GM19025 (cell line): Measurements from ENCODE around the gene UBE2J2.

ENCODE experiments used
- ATAC-seq: cut with Tn5 transposase; IDR thresholded peaks from one replicate; pipeline ENCODE4 v1.9.1; 2021; ENCODE audit warnings: mild to moderate bottlenecking, low read depth, moderate library complexity; ENCODE audit not compliant: unreplicated experiment

UBE2J2 gene

GRCh38 chr1:1216770-1217620 is 56.7 kb downstream of the UBE2J2 start:
- ATAC-seq: no peak

DNA sequence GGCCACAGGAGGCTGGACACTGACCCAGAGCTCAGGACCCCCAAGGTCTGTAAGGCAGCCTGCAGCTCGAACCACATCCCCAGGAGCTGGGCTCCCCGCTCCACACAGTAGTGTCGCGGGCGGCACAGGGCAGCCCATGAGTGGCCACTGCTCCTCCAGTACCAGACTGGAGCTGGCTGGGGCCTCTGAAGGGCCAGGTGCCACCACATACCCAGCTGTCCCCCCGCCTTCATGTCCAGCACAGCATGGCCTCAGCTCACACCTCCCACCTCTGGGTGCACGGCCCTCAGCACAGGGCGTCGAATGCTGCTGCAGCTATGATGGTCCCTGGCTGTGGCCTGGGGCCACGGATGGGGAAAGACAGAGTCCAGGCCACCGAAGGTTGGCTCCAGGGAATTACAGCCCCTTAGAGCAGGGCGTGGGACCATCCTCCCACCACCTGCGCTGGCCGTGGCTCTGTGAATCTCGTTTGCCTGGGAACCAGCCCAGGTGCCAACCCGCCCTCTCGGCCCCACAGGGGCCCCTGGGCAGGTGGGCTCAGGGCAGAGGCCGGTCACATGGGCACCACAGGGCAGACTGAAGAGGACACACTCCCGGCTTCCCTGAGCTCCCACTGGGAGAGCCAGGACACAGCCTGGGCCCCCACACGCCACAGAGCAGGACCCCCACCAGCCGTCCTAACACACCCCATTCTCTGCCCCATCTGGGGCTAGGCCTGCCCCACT is 57.6 kb downstream of the UBE2J2 start:
- ATAC-seq: no peak

GRCh38 chr1:1215080-1215676 is 58.5 kb downstream of the UBE2J2 start:
- no peak for ATAC-seq

- ATAC-seq: no peak
These were observed 60.0 kb downstream of the UBE2J2 start, which contains the start of gene TNFRSF4 for GRCh38 chr1:1213345-1214265. Gene TNFRSF4 (minus strand): TSS chr1:1214153. CDS start chr1:1214127, 26 bp downstream.

- ATAC-seq: no peak
These were observed 60.8 kb downstream of the UBE2J2 start for GRCh38 chr1:1212780-1213344.

- no peak for ATAC-seq
These were observed 61.9 kb downstream of the UBE2J2 start for GRCh38 chr1:1211541-1212441.

GRCh38 chr1:1210726-1211540 is 62.7 kb downstream of the UBE2J2 start:
- no peak for ATAC-seq

- ATAC-seq: no peak
These were observed 64.8 kb downstream of the UBE2J2 start for GRCh38 chr1:1208713-1209433.

DNA sequence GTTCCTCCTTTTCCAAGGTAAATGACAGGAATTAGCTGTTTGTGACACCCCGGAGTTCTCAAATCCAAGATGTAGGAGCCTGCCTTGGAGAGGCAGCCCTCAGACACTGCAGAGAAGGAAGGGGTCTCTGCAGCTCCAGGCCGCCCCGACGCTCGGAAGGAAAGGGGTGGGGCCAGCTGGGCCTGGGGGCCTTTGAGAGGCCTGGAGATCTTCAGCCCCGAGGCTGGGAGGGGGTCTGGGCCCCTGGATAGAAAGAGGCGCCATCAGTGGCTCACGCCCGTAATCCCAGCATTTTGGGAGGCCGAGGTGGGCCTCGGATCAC is 66.1 kb downstream of the UBE2J2 start:
- no peak for ATAC-seq

DNA sequence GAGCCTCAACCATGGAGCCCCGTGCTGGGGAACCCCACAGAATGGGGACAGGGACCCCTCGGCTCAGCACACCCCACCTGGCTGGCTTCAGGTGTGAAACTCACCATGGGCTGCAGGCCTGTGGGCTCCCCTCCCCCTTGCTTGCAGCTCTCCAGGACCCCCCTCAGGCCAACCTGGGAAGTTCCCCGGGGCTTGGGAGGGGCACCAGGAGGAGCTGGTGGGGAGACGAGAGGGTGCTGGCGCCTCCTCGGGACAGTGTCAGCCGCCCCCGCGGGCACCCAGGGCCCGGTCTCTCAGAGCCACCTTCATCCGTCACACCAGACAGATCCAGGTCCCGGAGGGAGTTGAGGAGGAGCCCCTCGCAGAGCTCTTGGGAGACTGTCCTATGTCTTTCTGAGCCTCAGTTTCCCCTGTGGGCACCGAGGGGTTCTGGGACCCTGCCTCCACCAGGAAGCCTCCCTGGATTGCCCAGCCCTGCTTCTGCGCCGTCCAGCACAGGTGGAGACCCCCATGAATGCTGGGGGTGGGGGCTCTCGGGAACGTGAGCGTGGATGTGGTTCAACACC is 66.6 kb downstream of the UBE2J2 start:
- ATAC-seq: no peak

DNA sequence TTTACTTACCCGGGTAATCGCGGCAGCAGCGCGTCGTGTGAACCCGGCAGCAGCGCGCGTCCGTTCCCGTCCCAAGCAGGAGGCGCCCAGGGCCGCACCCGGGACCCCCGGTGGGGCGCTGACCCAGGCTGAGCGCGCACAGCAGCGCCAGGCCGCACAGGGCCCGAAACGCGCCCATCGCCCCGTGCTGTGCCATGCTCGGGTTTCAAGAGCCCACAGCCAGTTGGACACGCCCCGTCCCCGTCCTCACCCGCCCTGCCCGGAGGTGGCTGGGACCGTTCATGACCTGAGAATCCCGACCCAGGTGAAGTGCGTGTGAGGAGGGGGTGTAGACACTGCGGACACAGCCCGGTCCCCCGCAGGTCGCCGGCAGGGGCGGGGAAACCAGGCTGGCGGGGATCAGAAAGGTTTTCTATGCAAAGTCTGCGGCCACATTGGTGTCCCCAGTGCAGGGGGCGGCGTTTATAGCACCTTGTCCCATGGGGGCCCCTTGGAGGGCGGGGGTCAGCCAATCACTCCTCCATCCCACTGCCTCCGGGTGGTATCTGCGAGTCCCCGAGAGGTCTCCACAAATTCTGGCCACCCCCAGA is 67.2 kb downstream of the UBE2J2 start, which contains the start of gene TNFRSF18:
Gene TNFRSF18, minus strand, starts transcription at position 217 of the 590 bp plus-strand sequence. Its CDS starts 21 bp downstream, at position 196.
- no peak for ATAC-seq

- ATAC-seq: no peak
These were observed 67.8 kb downstream of the UBE2J2 start for GRCh38 chr1:1205769-1206375.

DNA sequence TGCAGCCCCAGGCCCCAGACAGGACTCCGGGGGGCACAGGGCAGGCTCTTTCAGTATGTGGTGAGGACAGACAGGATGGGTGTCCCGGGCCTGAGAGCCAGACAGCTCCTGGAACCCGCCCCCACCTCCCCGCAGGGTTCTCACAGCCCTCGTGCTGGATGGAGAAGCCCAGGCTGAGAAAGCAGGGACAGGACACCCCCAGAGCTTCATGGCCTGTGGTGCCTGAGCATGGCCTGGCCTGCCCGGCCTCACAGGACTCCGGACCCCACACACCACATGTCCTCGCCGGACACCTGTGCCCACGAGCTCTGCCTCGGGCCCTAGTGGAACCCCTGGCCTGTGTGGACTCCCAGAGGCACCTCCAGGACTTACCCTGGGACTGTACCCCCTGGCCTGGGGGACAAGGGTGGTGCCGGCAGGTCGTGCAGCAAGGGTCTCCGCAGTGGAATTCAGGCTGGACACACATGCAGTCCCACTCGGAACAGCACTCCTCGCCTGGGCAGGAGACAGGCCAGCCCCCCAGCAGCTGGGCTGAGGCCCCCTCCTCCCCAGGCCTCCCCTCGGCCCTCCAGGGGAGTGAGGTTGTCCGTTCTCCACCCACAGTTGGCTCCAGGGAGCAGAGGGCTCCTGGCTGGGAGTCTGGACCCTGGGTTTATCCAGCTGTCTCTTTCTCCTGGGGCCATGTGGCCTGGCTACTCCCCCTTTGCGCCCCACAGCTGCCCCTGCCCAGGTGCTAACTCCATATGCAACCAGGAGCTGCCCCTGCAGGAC is 68.5 kb downstream of the UBE2J2 start:
- no peak for ATAC-seq

DNA sequence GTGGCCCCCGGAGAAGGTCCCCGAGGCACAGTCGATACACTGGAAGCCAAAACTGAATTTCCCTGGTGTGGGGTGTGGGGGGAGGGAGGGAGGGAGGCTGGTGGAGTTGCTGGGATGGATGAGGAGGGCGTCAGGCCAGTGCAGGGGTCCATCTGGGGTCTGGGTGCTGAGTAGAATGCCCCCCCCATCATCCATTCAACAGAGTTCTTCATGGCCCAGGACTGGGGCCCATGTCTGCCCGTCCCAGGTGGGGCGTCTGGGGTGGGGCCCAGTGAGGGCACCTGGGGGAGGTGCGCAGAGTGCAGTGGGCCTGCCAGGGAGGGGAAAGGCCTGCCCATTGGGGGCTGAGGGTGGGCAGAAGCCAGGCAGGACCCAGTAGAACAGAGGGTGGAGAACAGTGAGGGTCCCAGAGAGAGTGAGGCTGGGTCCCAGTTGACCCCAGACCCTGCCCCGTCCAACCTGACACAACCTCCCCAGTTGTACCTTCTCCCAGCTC is 69.2 kb downstream of the UBE2J2 start:
- no peak for ATAC-seq
